Fibroblast of pulmonary artery (primary cell): ENCODE measurements around the gene TIMM17B.

Experiments used
- DNase-seq: peaks from one replicate; pipeline ENCODE4 v3.0.0-alpha.2; 2010; ENCODE audit warnings: low read depth
- H3K4me3 ChIP-seq: replicated peaks from 2 replicates; pipeline ENCODE4 v1.5.1; 2011; ENCODE audit warnings: low read depth, mild to moderate bottlenecking, control low read depth, low read length, moderate library complexity
- TF ChIP-seq, protein P1 (sequence below): IDR thresholded peaks from 2 replicates; pipeline ENCODE4 v1.5.1; 2011; ENCODE audit warnings: mild to moderate bottlenecking, control low read depth, low read length, inconsistent platforms; ENCODE audit errors: missing control alignments

TIMM17B gene

DNA sequence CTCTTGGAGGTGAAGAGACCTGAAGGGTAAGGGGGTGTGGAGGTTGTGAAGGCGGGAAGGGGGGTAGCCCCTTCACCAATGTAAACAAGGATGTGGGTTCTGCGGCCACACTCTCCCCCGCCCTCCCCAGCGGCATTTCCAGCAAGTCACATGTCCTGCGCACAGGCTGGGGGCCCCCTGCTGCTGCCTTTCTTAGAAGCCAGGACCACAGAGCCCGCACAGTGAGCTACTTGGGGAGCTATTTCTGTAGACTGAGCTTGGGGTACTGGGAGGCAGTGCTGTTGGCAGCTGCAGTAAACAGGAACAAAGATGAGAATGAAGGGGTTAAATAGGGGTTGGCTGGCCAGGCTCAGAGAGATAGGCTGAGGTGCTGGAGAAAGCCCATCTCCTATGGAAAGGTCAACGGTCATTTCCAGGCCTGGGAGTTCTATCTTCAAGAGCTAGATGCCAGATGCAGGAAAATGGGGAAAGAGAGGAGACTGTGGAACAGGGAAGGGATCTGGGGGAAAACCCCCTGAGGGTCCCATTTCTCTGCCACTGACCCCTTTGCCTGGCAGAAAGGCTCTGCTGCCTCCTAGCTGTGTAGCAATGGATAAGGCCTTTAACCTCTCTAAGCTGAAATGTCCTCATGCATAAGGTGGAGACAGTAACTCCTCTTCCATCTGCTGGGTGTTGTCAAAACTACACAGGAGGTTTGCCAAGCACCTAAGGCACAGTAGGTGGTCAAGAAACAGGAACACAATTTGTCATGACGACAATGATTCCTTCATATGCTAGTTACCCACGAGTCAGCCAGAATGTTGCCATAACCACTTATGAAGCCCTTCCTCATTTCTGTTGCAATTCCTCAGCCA lies 39.7 kb upstream of the TIMM17B start:
- no peak overlapping the region for H3K4me3 ChIP-seq
- TF ChIP-seq, protein P1, sequence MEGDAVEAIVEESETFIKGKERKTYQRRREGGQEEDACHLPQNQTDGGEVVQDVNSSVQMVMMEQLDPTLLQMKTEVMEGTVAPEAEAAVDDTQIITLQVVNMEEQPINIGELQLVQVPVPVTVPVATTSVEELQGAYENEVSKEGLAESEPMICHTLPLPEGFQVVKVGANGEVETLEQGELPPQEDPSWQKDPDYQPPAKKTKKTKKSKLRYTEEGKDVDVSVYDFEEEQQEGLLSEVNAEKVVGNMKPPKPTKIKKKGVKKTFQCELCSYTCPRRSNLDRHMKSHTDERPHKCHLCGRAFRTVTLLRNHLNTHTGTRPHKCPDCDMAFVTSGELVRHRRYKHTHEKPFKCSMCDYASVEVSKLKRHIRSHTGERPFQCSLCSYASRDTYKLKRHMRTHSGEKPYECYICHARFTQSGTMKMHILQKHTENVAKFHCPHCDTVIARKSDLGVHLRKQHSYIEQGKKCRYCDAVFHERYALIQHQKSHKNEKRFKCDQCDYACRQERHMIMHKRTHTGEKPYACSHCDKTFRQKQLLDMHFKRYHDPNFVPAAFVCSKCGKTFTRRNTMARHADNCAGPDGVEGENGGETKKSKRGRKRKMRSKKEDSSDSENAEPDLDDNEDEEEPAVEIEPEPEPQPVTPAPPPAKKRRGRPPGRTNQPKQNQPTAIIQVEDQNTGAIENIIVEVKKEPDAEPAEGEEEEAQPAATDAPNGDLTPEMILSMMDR, result peak; percentile 14
- peak; percentile 14 for DNase-seq

GRCh38 chrX:48936429-48937053 lies 39.0 kb upstream of the TIMM17B start:
- no peak overlapping the region for H3K4me3 ChIP-seq

GRCh38 chrX:48935301-48935670 lies 37.7 kb upstream of the TIMM17B start:
- no peak overlapping the region for H3K4me3 ChIP-seq
- DNase-seq, result no peak
- TF ChIP-seq, protein P1, result no peak

More at GRCh38 chrX:48936429-48937053, 39.0 kb upstream of the TIMM17B start:
- TF ChIP-seq, protein P1, result no peak
- DNase-seq, result no peak

GRCh38 chrX:48934581-48935300 lies 37.2 kb upstream of the TIMM17B start:
- no peak for DNase-seq
- H3K4me3 ChIP-seq, result no peak overlapping the region
- TF ChIP-seq, protein P1, result no peak

GRCh38 chrX:48933757-48934156 lies 36.2 kb upstream of the TIMM17B start:
- TF ChIP-seq, protein P1, result no peak
- DNase-seq, result no peak
- no peak overlapping the region for H3K4me3 ChIP-seq

DNA sequence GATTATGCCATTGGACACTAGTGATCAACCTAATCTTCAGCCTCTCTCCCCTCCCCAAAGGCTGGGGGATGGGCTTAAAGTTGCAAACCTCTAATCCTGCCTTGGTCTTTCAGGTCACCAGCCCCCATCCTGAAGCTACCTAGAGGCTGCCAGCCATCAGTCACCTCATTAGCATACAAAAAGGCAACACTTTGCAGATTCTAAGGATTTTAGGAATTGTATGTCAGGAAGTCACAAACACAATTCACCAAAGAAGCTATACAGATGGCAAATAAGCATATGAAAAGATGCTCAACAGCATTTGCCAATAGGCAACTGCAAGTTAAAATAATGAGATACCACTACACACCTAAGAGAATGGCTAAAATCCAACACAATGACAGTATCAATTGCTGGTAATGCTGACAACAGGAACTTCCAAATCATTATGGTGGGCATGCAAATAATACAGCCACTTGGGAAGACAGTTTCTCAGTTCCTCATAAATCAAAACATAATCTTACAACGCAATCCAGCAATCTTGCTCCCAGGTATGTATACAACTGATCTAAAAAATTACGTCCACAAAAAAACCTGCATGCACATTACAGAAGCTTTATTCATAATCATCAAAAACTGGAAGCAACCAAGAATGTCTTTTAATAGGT lies 30.3 kb upstream of the TIMM17B start:
- no peak for DNase-seq
- TF ChIP-seq, protein P1, result no peak
- H3K4me3 ChIP-seq, result no peak overlapping the region
